Stimulated activated CD4-positive, alpha-beta T cell treated with anti-CD3 and anti-CD28 coated beads, Interleukin-12 subunit alpha, Interleukin-12 subunit beta, amount 100 ng/mL, for 4 hours (primary cell): ENCODE measurements around the gene DPM3.
"Not testable (repeated sequence)": the region's sequence is repeated elsewhere in the genome, so short reads cannot be mapped to it uniquely, and the experiment has no call there.

Experiments
- DNase-seq: peaks from one replicate; pipeline ENCODE4 v3.0.0-alpha.2; 2020

The DPM3 gene

DNA sequence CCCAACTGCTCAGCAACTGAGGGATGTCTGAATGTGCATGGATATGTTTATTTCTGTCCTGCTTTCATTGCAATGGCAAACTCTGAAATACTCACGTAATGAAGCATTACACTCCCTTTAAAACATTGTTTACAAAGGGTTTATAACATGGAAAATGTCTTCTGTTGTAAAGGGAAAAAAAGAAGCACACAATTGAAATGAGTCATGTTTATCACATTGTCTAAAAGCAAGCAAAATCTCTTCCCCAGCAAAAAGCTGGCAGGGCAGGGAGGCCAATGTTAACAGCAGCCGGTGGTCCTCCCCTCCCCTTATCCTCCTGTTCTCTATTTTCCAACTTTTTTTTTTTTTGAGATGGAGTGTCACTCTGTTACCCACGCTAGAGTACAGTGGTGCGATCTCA, 16.5 kb downstream of the DPM3 start:
- no peak for DNase-seq

DNA sequence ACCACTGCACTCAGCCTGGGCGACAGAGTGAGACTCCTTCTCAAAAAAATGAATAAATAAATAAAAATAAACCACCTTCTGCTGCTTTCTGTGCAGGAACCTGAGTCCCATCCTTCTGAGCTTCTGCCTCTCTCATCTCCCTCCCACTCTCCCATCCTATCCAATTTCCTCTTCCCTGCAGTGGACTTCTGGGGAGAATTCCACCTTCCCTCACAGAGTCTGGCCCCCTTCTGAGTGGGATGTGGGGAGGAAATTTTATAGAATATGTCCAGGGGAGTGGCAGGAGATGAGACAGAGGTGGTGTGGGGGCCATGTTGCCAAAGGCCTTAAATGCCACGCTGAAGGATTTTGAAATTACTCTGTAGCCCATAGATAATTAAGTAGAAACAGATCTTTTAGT, 18.0 kb downstream of the DPM3 start:
- no peak for DNase-seq

DNA sequence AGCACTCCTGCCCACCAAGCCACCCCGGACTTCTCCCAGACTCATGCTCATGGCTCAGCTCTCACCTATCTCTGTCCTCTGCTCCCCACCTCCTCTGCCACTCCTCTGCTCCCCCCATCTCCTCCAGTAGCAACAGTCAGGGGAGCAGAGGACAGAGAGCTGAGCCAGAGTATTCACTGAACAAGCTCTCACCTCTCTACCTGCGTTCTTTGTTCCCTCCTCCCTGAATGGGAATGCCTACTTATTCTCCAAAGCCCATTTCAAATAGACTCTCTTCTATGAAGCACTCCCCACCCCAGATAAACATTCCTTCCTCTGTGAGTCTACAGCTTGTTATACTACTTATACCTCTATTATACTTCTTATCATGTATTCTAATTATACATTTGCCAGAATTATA, 19.1 kb downstream of the DPM3 start:
- no peak for DNase-seq

DNA sequence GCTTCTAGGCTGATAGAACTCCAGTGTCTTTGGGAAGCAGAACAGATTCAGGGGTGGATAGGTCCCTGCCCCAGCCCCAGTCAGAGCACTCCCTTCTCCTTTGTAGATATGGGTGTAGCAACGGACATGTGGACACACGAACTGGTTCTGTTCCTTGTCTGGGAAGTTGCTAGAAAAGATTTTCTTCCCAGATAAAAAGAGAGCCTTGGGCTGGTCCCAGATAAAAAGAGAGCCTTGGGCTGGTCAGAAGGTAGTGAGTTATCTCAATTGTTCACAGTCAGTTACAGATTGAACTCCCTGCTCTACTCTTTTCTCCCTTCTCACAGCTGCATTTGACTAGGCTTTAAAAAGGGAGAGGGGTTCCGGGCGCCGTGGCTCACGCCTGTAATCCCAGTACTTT, 20.1 kb downstream of the DPM3 start:
- no peak for DNase-seq

DNA sequence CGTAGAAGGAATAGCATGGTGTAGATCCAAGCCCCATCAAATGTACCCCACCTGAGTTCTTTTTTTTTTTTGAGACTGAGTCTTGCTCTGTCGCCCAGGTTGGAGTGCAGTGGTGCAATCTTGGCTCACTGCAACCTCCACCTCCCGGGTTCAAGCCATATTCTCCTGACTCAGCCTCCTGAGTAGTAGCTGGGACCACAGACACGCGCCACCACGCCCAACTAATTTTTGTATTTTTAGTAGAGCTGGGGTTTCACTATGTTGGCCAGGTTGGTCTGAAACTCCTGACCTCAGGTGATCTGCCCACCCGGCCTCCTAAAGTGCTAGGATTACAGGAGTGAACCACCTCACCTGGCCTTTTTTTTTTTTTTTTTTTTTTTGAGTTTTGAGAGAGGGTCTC, 22.2 kb downstream of the DPM3 start:
- not testable (repeated sequence) for DNase-seq

DNA sequence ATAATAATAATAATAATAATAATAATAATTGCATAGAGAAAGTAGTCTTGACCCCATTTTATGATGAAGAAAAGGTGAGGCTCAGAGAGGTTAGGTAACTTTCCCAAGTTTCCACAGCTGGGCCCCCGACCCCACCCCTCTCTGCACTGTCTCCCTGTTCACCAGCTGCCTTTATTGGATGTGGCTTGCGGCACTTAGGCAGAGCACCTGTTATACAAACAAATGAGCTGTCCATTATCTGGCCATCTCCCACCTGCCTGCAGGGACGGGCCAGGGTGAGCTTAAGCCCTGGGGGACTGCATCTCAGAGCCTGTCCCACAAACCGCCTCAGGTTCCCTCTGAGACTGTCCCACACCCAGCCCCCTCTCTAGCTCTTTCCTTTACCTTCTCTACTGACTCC, 22.7 kb downstream of the DPM3 start:
- DNase-seq = no peak

DNA sequence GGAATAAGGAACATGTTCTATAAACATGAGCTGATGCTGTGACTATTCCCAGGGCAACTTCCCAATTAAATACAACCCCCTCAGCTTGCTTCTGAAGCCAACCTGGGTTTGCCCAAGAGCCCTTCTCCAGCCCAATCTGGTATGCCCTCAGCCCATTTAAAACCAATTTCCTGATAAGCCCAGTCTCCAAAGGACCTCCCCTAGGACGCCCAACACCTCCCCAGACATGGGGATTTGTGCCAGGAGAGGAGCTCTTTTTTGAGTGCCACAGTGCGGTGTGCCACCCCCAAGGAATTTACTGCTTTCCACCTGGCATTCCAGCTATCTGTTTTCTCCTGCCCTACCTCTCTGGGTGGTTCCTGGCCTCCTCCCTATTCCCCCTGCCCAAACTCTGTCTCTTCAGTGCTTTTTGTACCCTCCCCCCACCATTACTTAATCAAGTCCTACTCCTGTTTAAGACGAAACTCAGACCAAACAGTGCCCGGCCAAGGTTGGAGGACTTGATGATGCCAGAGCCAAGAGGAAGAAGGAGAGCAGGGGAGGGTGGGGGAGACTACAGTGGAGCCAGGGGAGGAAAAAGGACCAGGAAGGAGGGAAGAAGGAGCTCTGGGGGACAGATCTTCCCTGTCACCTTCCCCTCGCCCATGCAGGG, 24.1 kb downstream of the DPM3 start:
- no peak for DNase-seq

DNA sequence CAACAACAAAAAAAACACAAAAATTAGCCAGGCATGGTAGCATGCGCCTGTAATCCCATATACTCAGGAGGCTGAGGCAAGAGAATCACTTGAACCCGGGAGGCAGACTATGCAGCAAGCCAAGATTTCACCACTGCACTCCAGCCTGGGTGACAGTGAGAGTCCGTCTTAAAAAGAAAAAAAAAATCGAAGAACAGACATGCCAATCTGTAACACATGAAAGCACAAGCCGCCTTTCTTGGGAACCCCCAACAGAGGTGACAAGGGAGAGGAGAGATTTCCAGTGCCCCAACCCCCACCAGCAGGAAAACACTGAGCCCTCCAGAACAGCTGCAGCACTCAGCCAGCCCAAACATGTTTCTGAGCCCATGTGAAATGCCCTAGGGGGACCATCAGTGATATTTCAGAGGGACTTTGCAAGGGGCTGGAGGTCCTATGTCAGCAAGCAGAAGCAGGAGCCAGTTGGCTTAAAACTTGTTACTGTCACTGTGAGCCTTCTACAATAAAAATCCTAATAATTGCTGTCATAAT, 26.8 kb downstream of the DPM3 start:
- DNase-seq = no peak

DNA sequence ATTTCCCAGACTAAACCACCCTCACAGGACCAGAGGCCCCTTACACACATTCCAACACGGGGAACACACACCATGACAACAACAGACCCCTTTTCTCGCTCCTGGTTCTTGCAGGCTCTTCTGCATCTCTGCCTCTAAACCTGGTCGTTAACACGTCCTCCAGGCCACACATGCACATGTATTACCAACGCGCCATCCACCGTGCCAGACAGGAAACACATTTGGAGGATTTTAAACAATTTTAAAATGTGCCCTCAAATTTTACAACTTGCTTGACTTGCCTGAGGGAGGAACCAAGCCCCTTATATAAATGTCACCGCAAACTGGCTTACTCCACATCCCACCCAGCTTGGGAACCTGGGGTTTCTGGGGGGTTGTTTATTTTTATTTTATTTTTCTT, 29.5 kb downstream of the DPM3 start:
- no peak for DNase-seq

DNA sequence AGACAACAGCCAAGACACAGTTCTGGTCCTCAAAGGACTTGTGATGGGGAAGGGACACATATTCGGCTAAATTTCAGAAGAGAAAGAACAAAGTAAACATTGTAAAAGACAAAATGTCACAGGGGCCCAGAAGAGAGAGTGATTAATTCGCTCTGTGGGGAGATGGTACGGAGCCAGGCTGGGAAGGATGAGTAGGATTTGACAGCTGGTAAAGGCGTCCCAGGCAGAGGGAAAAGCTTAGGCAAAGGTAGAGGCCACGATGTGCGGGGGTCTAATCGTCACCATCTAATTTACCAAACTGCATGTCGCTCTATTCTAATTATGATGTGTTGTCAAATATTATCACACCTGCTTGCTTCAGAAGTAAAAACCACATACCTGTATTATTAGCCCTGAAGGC, 29.9 kb downstream of the DPM3 start:
- DNase-seq = no peak

DNA sequence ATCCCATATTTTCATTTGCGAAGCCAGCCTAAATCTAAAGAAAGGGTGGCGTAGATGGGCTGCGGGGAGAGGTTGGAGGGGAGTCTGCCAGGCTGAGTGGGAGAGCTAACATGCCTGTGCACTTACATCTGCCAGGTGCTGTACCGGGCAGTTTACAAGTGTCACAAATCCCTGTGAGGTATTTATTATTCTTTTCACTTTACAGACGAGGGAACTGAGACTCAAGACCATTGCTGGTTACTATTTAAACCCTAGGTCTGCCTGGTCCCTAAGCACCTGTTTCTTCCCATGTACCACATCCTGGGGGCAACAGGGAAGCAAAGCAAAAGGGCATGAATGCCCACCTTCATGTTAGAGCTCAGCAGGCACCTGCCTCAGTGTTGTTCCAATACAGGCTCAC, 32.0 kb downstream of the DPM3 start:
- no peak for DNase-seq

DNA sequence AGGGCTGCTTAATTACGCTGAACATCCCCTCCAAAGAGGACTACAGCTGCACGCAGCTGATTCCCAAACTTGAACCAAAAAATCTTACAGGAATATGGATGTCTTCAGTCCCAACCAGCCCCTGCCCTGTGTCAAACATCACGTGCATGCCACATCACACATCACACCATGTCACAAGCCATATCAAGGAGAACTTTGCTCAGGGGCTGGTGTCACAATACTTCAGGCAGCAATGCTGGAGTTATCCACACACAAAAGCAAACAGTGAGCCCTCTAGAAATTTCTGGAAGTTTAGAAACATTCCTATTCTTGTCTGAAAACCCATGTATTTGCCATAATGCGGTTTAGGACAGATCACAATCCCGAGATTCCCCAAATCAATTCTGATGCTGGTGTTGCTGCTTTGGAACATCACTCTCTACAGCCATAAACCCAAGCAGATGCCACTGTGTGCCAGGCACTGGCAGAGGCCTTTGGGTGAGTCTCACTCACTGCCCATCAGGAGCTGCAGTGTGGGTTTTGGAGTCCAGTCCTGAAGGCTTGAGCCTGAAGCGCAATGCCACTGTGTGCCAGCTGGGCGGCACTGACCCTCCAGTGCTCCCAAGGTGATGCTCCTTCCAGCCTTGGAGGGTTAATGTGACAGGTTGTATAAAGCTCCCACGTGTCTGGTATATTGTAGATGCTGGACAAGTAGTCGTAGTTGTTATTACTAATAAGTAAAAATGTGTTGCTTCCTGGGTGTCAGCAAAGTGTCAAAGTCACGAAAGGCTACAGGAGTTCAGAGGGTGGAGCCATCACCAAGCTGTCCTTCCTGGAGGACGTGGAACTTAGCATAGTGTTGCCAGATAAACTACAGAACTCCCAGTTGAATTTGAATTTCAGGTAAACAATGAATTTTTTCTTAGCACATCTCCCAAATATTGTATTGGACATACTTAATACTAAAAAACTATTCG, 32.7 kb downstream of the DPM3 start:
- DNase-seq = no peak

DNA sequence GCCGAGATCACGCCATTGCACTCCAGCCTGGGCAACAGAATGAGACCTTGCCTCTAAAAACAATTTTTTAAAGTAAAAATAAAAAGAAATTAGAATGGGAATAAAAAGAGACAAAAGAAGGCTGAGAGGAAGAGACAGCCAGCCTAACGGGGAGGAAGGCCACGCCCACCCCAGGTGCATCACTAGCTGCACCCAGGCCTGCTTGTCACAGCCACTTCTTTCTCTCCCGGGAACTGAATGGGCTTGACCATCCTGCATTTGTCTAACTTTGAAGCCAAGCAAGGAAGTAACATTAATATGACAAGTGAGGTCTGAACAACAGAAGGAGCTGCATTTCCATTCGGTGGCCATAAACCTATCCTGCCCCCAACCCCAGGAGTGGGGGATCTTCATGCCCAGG, 33.5 kb downstream of the DPM3 start:
- no peak for DNase-seq

DNA sequence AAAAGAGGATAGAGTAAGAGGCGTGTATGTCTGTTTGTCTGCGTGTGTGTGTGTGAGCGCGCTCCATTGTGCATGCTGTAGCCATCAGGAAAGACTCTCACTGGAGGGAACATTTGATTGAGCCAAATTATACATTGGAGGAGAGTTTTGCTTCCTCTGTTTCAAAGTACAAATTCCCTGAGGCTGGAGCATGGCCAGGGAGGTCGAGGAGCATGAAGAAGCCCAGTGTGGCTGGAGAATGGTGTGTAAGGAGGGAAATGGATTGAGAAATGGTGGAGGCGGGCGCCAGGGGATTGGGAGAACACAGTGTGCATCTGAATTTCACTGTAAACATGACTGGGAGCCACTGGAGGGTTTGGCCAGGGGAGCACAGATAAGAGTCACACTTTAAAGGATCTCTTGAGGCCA, 34.7 kb downstream of the DPM3 start:
- no peak for DNase-seq

DNA sequence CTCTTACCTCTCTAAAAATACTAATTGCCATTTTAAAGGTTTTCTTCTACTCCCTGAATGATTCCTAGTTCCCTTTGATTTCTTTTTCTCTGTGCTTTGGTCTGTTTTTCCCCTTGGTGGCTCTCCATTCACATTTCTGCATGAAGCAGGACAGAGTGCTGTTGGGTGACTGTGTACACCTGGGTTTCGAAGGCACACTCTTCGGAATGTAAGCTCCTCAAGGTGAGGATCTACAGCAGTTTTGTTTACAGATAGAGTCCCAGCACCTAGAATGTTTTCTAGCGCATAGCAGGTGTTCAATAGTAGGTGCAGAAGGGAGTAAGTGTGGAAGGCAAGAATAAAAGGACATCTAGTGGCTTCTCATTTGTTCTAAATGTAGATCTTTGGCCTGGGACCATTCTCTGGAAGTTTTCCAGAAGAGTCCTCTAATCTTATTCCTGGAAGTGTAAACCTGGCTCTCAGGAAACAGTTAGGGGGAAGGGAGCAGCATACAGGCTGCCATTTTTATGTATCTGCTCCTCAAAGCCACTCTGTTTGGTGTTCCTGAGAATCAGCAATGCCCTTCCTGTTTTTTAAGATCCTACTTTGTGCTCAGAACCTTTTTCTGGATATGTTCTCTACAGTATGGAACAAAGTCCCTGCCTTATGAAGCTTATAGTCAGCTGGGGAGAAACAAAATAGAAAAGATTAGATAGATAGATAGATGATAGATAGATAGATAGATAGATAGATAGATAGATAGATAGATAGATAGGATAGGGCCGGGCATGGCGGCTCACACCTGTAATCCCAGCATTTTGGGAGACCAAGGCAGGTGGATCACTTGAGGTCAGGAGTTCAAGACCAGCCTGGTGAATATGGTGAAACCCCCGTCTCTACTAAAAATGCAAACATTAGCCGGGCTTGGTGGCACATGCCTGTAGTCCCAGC, 35.5 kb downstream of the DPM3 start:
- DNase-seq = no peak

DNA sequence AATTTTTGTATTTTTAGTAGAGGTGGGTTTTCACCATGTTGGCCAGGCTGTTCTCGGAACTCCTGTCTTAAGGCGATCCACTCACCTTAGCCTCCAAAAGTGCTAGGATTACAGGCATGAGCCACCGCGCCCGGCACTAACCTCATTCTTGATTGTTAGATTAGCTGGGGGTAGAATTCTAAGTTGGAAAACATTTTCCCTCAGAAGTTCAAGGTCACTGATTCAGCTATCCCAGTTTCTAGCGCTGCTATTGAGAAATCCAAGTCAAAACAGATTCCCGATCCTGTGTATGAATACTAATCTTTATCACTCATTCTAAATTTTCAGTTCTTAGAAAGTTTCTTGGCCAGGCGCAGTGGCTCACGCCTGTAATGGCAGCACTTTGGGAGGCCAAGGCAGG, 37.0 kb downstream of the DPM3 start:
- no peak for DNase-seq

DNA sequence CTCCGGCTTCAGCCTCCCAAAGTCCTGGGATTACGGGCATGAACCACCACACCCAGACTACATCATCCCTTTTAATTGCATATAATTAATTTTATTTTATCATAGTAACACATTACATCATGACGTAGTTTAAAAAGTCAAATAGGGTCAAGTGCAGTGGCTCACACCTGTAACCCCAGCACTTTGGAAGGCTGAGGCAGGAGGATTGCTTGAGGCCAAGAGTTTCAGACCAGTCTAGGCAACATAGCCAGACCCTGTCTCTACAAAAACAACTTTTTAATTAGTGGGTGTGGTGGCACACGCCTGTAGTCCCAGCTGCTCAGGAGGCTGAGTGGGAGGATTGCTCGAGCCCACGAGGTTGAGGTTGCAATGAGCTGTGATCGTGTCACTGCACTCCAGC, 41.0 kb downstream of the DPM3 start:
- DNase-seq = no peak

DNA sequence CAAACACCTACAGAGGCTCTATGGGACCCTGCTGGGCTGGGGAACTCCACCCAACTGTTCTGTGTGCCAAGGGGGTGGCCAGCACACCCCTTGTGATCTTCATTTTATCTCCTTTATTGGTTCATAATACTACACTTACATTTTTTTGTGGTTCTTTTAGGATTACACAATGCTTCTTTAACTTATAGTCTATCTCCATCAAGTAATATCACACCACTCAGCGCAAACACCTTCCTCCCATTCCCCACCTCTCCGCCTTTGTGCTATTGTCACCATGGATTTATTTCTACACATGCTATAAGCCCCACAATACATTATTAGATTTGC, 45.7 kb downstream of the DPM3 start:
- DNase-seq = no peak

DNA sequence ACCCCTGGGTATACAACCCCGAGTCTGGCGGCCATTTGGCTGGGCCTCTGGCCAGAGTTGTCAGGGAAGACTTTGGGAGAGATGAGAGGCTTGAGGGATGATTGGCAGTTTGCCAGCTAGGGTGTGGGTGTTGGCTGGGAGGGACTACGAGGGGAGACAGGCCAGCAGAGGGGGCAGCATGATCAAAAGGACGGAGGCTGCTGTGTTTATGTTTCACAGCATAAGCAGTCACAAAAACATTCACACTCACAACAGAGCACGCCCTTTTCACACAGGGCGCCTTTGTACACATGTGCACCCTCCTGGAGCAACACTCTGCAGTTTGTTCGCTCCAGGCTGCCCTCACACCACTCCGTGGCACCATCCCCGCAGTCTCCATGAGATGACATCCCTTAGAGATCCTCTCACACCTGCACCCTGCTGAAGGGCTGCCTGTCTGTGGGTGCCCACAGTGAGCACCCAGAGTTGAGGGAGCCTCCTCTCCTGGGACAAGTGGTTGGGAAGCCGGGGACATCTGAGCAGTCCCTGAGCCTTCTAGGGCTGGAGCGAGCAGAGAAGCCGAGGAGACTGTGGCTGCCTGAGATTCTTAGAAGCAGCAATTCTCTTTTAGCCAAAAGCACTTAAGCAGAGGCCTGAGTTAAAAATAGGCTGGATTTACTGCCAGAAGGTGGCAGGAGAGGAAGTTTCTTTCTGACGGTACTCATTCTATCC, 46.3 kb downstream of the DPM3 start:
- DNase-seq = no peak

DNA sequence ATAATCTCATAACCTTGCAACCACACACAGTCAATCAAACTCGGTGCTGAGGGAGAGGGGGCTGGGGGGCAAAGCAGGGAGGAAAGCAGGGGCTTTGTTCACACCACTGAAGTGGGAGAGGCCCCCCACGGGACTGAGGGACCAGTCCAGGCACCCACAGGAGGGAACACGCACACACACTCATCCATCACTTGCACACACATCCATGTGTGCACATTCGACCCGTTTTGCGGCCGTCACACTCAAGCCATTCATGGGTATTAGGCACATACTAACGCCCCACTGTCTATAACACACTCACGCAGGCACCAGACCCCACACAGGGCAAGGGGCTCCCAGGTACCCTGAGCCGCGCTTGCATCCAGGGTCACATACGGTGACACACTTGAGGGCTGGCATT, 47.7 kb downstream of the DPM3 start:
- DNase-seq = no peak

DNA sequence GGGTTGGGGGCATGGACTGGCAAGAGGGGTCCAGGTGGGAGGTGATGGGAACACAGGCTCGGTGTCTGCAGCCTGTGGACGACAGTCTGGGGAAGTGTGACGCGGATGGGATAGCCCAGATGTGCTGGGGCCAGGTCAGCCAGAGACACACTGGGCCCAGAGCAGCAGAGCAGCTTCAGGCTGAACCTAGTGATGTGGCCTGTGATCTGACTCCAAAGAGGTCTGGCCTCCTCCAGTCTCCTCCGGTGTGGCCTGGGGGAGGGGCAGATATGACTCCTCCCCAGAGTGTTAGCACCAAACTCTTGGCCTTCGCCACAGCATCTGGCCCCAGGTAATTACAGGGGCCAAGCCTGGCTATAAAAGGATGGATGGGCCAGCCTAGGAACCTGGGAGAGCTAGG, 48.2 kb downstream of the DPM3 start:
- no peak for DNase-seq
